ENCODE data around the gene BCR.

BCR gene

DNA sequence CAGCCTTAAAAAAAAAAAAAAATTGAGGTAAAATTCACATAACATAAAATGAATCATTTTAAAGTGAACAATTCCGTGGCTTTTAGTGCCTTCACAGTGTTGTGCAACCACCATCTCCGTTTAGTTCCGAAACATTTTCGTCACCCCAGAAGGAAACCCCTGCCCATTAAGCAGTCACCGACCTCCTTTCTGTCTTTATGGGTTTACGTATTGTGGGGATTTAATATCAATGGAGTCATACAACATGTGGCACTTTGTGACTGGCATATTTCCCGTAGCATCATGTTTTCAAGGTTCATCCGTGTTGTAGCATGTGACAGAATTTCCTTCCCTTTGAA is 65.5 kb downstream of the BCR start:
- H3K4me1 Mint-ChIP-seq, result peaks cover 45 to 79% of the 10 kb centered on the region in 2 donors
- DNase-seq, result no peak

DNA sequence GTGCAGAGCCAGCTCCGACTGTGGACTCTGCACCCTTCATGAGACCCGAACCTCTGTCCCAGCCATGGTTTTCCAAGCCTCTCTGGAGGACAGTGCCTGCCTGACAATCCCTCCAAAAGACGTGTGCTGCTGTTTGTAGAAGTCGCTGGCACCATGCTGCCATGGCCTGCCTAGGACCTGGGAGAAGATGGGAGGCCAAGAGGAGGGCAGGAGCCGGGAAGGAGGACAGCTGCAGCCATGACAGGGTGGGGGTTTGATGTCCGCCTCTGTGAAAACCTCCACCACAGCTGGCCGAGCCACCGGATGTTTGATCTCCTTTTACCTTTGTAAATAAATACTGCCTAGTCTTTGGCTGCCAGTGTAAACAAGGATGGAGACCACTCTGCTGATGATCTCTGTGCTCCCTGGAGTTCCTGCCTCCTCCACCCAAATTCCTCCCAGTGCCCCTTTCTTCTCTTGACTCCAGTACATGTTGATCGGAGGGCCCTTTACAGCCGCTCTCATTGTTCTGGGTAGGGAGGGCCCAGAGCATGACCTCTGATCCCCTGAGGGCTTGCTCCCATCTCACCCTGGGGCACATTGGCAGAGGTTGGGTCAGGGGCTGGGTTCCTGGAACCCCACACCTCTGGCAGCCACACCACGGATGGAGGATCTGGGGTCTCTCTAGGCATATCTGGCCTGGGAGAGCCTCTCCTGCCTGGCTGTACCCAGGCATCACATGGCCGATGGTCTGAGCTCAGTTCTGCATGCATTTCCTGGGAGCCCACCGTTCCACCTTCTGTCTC is 66.9 kb downstream of the BCR start:
- DNase-seq, result no peak
- ATAC-seq (replicated peaks), result no peak
- Mint-ChIP-seq H3K4me3 (no peak overlapping the region), H3K4me1 (peaks cover 34 to 77% of the 10 kb centered on the region in 2 donors), H3K27ac (no peak overlapping the region), H3K9me3 (no peaks in the 10 kb centered on the region), H3K36me3 (no peaks in the 10 kb centered on the region), H3K27me3 (no peaks in the 10 kb centered on the region)

More for the DNA sequence above, 65.5 kb downstream of the BCR start:
- no peaks in the 10 kb centered on the region for H3K9me3 Mint-ChIP-seq
- no peak overlapping the region for H3K4me3 Mint-ChIP-seq
- ATAC-seq (replicated peaks), result no peak
- no peaks in the 10 kb centered on the region for H3K27me3 Mint-ChIP-seq
- no peak overlapping the region for H3K27ac Mint-ChIP-seq
- peaks cover 0 to 1% of the 10 kb centered on the region in 2 donors for H3K36me3 Mint-ChIP-seq

- ATAC-seq (replicated peaks) (no peak), DNase-seq (no peak)
- no peak overlapping the region for H3K4me3 Mint-ChIP-seq
- H3K27me3 Mint-ChIP-seq, result no peaks in the 10 kb centered on the region
- H3K36me3 Mint-ChIP-seq, result peaks cover 0 to 2% of the 10 kb centered on the region in 2 donors
- H3K27ac Mint-ChIP-seq, result no peak overlapping the region
- H3K4me1 Mint-ChIP-seq, result peaks cover 29 to 73% of the 10 kb centered on the region in 2 donors
- H3K9me3 Mint-ChIP-seq, result no peaks in the 10 kb centered on the region
These were observed 68.3 kb downstream of the BCR start for GRCh38 chr22:23248583-23248982.

DNA sequence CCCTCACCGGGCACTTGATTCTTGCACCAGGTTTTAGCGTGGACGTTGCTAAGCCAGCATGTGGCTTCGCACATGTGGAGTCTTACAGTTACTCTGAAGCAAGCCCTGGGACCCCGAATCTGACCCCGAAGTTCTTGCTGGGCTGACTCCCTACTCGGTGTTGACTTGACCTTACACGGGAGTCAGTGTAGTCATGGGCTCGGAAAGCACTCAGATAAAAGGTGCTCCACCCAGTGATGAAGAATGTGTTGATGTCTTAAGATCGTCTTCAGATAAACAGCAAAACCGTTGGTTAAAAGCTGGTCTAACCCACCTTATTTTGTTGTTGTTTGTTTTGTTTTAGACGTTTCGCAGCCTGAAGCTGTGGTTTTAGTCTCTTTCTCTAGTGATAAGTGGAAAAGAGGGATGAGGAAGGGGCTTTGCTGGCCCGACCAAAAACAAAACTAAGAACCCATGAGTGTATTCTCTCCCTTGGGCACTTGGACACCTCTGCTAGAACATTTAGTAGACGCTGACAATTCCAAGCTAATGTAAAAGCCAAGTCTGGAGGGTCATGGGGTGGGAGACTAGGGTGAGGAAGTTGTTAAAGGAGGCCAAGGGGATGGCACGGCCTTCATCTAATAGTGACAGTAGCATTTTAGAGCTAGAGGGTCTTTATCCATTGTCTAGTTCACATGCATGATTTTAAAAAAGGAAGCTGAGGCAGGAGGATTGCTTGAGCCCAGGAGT is 69.9 kb downstream of the BCR start:
- Mint-ChIP-seq H3K27ac (no peak overlapping the region), H3K4me3 (no peak overlapping the region)

DNA sequence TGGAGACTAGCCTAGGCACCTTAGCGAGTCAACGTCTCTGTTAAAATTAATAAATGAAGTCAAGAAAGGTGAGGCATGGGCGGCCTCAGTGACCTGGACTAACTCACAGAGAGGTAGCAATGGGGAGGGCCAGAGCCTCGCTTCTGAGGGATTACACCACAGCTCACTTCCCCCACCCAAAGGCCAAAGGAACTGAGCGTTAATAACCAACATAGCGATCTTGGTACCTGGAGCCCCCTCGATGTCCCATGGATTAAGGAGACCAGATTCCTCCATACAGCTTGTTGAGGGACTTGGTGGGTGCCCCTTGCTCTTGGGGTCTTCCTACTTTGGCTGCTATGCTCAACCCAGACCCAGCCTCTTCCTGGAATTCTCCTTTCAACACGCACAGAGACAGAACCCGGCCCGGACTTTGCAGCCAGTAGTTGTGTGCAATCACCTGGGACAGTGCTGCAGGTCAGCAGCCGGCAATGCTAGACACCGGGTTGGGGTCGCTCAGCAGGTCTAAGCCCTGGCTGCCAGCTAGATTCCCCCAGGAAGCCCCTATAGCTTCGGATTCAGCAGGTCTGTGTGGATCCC is 70.6 kb downstream of the BCR start:
- DNase-seq, result no peak
- no peak for ATAC-seq (replicated peaks)
- H3K27ac Mint-ChIP-seq, result no peak overlapping the region
- H3K36me3 Mint-ChIP-seq, result peaks cover 16% of the 10 kb centered on the region in 2 donors
- no peaks in the 10 kb centered on the region for H3K9me3 Mint-ChIP-seq
- no peak overlapping the region for H3K4me3 Mint-ChIP-seq
- peaks cover 29 to 75% of the 10 kb centered on the region in 2 donors for H3K4me1 Mint-ChIP-seq
- H3K27me3 Mint-ChIP-seq, result no peaks in the 10 kb centered on the region

More for the DNA sequence above, 69.9 kb downstream of the BCR start:
- no peak for ATAC-seq (replicated peaks)
- DNase-seq, result no peak
- peaks cover 12 to 13% of the 10 kb centered on the region in 2 donors for H3K36me3 Mint-ChIP-seq
- H3K9me3 Mint-ChIP-seq, result no peaks in the 10 kb centered on the region
- no peaks in the 10 kb centered on the region for H3K27me3 Mint-ChIP-seq
- H3K4me1 Mint-ChIP-seq, result peaks cover 25 to 68% of the 10 kb centered on the region in 2 donors

- H3K36me3 Mint-ChIP-seq, result peaks cover 16 to 18% of the 10 kb centered on the region in 2 donors
- H3K4me1 Mint-ChIP-seq, result peaks cover 32 to 78% of the 10 kb centered on the region in 2 donors
- H3K4me3 Mint-ChIP-seq, result no peak overlapping the region
- no peaks in the 10 kb centered on the region for H3K27me3 Mint-ChIP-seq
- peak; percentile 44 to 80 for ATAC-seq (replicated peaks)
- no peak for DNase-seq
- no peak overlapping the region for H3K27ac Mint-ChIP-seq
- no peaks in the 10 kb centered on the region for H3K9me3 Mint-ChIP-seq
These were observed 71.3 kb downstream of the BCR start for GRCh38 chr22:23251445-23252093.

- no peak overlapping the region for H3K27ac Mint-ChIP-seq
- H3K36me3 Mint-ChIP-seq, result peaks cover 22 to 25% of the 10 kb centered on the region in 2 donors
- DNase-seq (no peak), ATAC-seq (replicated peaks) (no peak)
- no peaks in the 10 kb centered on the region for H3K9me3 Mint-ChIP-seq
- H3K27me3 Mint-ChIP-seq, result no peaks in the 10 kb centered on the region
- H3K4me3 Mint-ChIP-seq, result no peak overlapping the region
- H3K4me1 Mint-ChIP-seq, result peaks cover 26 to 59% of the 10 kb centered on the region in 2 donors
These were observed 73.3 kb downstream of the BCR start for GRCh38 chr22:23253475-23254055.

- ATAC-seq (replicated peaks), result no peak
- Mint-ChIP-seq H3K36me3 (peaks cover 22 to 25% of the 10 kb centered on the region in 2 donors), H3K9me3 (no peaks in the 10 kb centered on the region), H3K4me1 (peaks cover 16 to 41% of the 10 kb centered on the region in 2 donors), H3K27me3 (no peaks in the 10 kb centered on the region), H3K27ac (peak overlapping the region; percentile 21), H3K4me3 (no peak overlapping the region)
- DNase-seq, result no peak
These were observed 75.3 kb downstream of the BCR start for GRCh38 chr22:23255506-23256170.

DNA sequence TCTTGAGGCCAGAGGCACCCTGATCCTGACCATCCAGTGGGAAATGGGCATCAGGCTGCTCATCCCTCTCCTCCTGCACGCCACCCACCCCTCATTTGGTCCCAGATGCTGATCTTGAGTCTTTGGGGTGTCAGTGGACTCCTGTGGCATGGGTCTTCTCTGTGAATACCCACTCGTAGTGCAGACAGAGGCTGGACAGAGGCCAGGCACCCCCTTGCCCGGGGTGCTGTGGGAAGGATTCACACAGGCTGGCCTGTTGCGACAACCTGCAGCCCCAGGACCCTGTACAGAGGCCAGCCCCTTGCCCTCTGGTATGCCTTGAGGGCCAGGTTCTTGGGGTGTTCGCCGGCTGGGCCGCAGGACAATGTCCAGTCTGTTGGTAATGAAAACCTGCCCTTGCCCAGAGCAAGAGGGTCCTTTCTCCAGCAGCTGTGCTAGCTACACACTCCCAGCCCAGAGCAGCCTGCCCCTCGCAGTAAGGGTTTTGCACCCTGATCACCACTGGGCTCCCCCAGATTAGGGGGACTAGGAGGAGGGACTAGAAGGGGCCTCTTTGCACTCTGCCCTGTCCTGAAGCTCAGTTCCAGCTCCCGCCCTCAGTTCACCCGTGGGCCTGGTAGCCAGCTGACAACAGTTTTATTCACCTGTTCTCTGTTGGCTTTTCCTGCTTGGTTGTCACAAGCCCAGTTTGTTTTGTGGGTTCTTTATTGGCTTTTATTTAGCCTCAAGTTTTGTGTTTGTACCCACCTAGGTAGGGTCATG is 76.0 kb downstream of the BCR start:
- no peak for DNase-seq

DNA sequence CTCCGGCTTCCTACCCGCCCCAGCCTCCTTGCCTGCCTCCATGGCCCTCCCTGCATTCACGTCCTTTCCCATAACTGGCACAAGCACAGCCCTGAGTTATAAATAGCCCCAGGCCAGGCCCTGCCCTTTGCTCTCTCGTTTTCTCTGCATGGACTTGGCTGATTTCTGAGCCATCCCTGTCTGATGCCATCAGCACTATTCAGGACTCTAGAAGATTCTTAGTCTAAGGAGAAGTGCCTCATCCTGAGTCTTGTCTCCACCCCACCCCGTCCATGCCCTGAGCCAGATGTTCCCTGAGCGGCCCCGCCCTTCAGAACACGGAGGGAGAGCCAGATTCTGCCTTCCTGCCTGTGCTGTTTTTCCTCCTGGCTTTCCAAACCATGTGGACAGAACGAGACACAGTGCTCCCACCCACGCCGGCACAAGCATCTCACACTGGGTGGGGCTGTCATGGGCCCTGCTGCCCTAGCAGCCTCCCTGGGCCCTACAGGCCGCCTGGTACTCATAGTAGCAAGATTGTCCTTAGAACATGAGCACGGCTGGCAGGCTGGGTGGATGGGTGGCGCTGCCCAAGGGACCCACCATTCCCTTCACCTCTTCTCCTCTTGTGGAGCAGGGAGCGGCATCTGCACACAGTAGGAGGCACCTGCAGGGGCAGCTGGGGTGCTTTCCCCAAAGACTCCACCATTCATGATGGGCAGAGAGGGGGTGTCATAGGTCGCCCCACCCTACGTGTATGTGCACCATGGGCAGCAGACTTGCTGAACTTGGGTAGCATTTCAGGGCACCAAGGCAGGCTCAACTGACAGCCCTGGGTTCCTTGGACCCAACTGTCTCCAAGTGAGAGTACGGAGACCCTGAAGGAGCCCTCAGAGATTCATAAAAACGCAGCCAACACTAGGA is 76.9 kb downstream of the BCR start:
- DNase-seq (no peak), ATAC-seq (replicated peaks) (no peak)
- Mint-ChIP-seq H3K36me3 (peaks cover 25 to 27% of the 10 kb centered on the region in 2 donors), H3K9me3 (no peaks in the 10 kb centered on the region), H3K4me1 (peaks cover 16 to 28% of the 10 kb centered on the region in 2 donors), H3K27ac (no peak overlapping the region), H3K4me3 (no peak overlapping the region), H3K27me3 (no peaks in the 10 kb centered on the region)

More for the DNA sequence above, 76.0 kb downstream of the BCR start:
- Mint-ChIP-seq H3K4me1 (peaks cover 16 to 37% of the 10 kb centered on the region in 2 donors), H3K27me3 (no peaks in the 10 kb centered on the region), H3K36me3 (peaks cover 22 to 25% of the 10 kb centered on the region in 2 donors), H3K9me3 (no peaks in the 10 kb centered on the region), H3K27ac (peak overlapping the region; percentile 21), H3K4me3 (no peak overlapping the region)
- ATAC-seq (replicated peaks), result no peak

- Mint-ChIP-seq H3K9me3 (no peaks in the 10 kb centered on the region), H3K4me1 (peaks cover 11 to 20% of the 10 kb centered on the region in 2 donors), H3K27me3 (no peaks in the 10 kb centered on the region), H3K36me3 (peaks cover 29 to 30% of the 10 kb centered on the region in 2 donors), H3K27ac (no peak overlapping the region), H3K4me3 (no peak overlapping the region)
- DNase-seq, result no peak
- no peak for ATAC-seq (replicated peaks)
These were observed 77.8 kb downstream of the BCR start for GRCh38 chr22:23257889-23258825.

All from stimulated activated naive B cell treated with anti-CD40 and anti-IgM and Interleukin-4, amounts not matched to agents 10 μg/mL and 1 μg/mL and 100 μg/mL, for 72 hours (primary cell).